HG02798 (cell line): ENCODE results near the gene KRTAP13-4.

Source experiments
- ATAC-seq: cut with Tn5 transposase; IDR thresholded peaks from one replicate; pipeline ENCODE4 v1.9.1; 2021; ENCODE audit warnings: mild to moderate bottlenecking; ENCODE audit not compliant: unreplicated experiment, poor library complexity

KRTAP13-4 gene

GRCh38 chr21:30430170-30430655 is at the start of gene KRTAP13-4:
Gene KRTAP13-4, plus strand, starts transcription at chr21:30430220. Its CDS starts 56 bp downstream, at chr21:30430276.
- ATAC-seq: no peak

- no peak for ATAC-seq
These were observed 47.8 kb upstream of the KRTAP13-4 start for GRCh38 chr21:30382201-30382600.

- no peak for ATAC-seq
These were observed 38.5 kb upstream of the KRTAP13-4 start for GRCh38 chr21:30391492-30392025.

GRCh38 chr21:30395731-30396130 is 34.3 kb upstream of the KRTAP13-4 start, which contains the start of gene KRTAP13-1:
Gene KRTAP13-1, plus strand, starts transcription at chr21:30396031. Its CDS starts 56 bp downstream, at chr21:30396087.
- ATAC-seq: no peak

GRCh38 chr21:30408782-30409494 is 21.1 kb upstream of the KRTAP13-4 start:
- no peak for ATAC-seq

- no peak for ATAC-seq
These were observed 14.0 kb upstream of the KRTAP13-4 start for GRCh38 chr21:30415993-30416392.

GRCh38 chr21:30425826-30426225 is 4.2 kb upstream of the KRTAP13-4 start, which contains the start of gene KRTAP13-3:
Gene KRTAP13-3, minus strand, starts transcription at chr21:30425926. Its CDS starts 14 bp downstream, at chr21:30425912.
- no peak for ATAC-seq

- ATAC-seq: no peak
These were observed 3.3 kb upstream of the KRTAP13-4 start for GRCh38 chr21:30426731-30427130.

- ATAC-seq: no peak
These were observed 4.1 kb downstream of the KRTAP13-4 start for GRCh38 chr21:30434033-30434631.

GRCh38 chr21:30437010-30437565 is 7.1 kb downstream of the KRTAP13-4 start:
- ATAC-seq: no peak

GRCh38 chr21:30439975-30440374 is 10.0 kb downstream of the KRTAP13-4 start, which contains the start of gene KRTAP15-1:
Gene KRTAP15-1, plus strand, starts transcription at chr21:30440275. Its CDS starts 53 bp downstream, at chr21:30440328.
- ATAC-seq: no peak

- ATAC-seq: no peak
These were observed 13.2 kb downstream of the KRTAP13-4 start for GRCh38 chr21:30443226-30443625.

GRCh38 chr21:30444204-30444603 is 14.2 kb downstream of the KRTAP13-4 start:
- ATAC-seq: no peak

- ATAC-seq: no peak
These were observed 17.0 kb downstream of the KRTAP13-4 start for GRCh38 chr21:30447056-30447455.

- no peak for ATAC-seq
These were observed 18.5 kb downstream of the KRTAP13-4 start for GRCh38 chr21:30448514-30448913.

- no peak for ATAC-seq
These were observed 33.7 kb downstream of the KRTAP13-4 start for GRCh38 chr21:30463713-30464112.

- ATAC-seq: no peak
These were observed 39.1 kb downstream of the KRTAP13-4 start for GRCh38 chr21:30468900-30469714.

GRCh38 chr21:30478004-30478403 is 48.0 kb downstream of the KRTAP13-4 start:
- no peak for ATAC-seq

GRCh38 chr21:30479259-30479658 is 49.2 kb downstream of the KRTAP13-4 start:
- no peak for ATAC-seq

- ATAC-seq: no peak
These were observed 50.1 kb downstream of the KRTAP13-4 start, which contains the start of gene KRTAP19-1 for GRCh38 chr21:30480145-30480544. Gene KRTAP19-1, minus strand, starts transcription at chr21:30480367. Its CDS starts 50 bp downstream, at chr21:30480317.
